Head of caudate nucleus (tissue), 42 donors: ENCODE data around the gene CRTAP.
A peak's percentile ranks its signal among the peaks of the same experiment; 100 is the strongest.
"Not testable (repeated sequence)": the region's sequence is repeated elsewhere in the genome, so short reads cannot be mapped to it uniquely, and the experiment has no call there.

Source experiments
- DNase-seq, 42 donors: peaks; one replicate each; pipeline versions ENCODE4 v3.0.0 to v3.0.0-alpha.2; 2020 to 2021; ENCODE audit warnings: mixed read lengths in 7 of 42
- intact Hi-C: fragments of 100-400 bp; cut with DNase I; formaldehyde crosslinking; loops from one replicate; pipeline ENCODE4 v1.15.0; 2022

The CRTAP gene

GRCh38 chr3:33096093-33096868 is 17.5 kb upstream of the CRTAP start:
- DNase-seq: peak; percentile 25 to 84 (median 65)
- intact Hi-C loops: no loop called here

- intact Hi-C loops: no loop called here
- no peak for DNase-seq
Measured at GRCh38 chr3:33099109-33099645, 14.6 kb upstream of the CRTAP start.

- DNase-seq: no peak
- intact Hi-C loops: no loop called here
Measured at GRCh38 chr3:33099701-33100100, 14.1 kb upstream of the CRTAP start.

GRCh38 chr3:33100229-33100628 is 13.6 kb upstream of the CRTAP start:
- intact Hi-C loops: no loop called here
- DNase-seq: no peak

- intact Hi-C loops: no loop called here
- DNase-seq: no peak
Measured at GRCh38 chr3:33103034-33103433, 10.8 kb upstream of the CRTAP start.

GRCh38 chr3:33103480-33103879 is 10.3 kb upstream of the CRTAP start:
- DNase-seq: no peak
- intact Hi-C loops: no loop called here

- intact Hi-C loops: no loop called here
- no peak for DNase-seq
Measured at GRCh38 chr3:33104803-33105202, 9.0 kb upstream of the CRTAP start.

GRCh38 chr3:33105341-33105948 is 8.4 kb upstream of the CRTAP start:
- intact Hi-C loops: no loop called here
- no peak for DNase-seq

- intact Hi-C loops, DNase-seq: not testable (repeated sequence)
Measured at GRCh38 chr3:33106854-33107253, 7.0 kb upstream of the CRTAP start.

- intact Hi-C loops: no loop called here
- no peak for DNase-seq
Measured at GRCh38 chr3:33111581-33111980, 2.2 kb upstream of the CRTAP start.

GRCh38 chr3:33114622-33115023 is 809 bp downstream of the CRTAP start:
- intact Hi-C loops: no loop called here
- no peak for DNase-seq

GRCh38 chr3:33115024-33115768 is 1.4 kb downstream of the CRTAP start:
- peak; percentile 43 to 93 (median 71) for DNase-seq
- intact Hi-C loops: no loop called here

- DNase-seq: no peak
- intact Hi-C loops: no loop called here
Measured at GRCh38 chr3:33117461-33117860, 3.6 kb downstream of the CRTAP start.

- peak in 1 of 42 donors; percentile 19 for DNase-seq
- intact Hi-C loops: loop anchor here (10.0 kb wide), 1 partner anchor 315 kb away; no protein-coding TSS in a partner anchor
Measured at GRCh38 chr3:33119891-33120290, 6.1 kb downstream of the CRTAP start.

GRCh38 chr3:33122991-33123390 is 9.2 kb downstream of the CRTAP start:
- DNase-seq: no peak
- intact Hi-C loops: loop anchor here (10.0 kb wide), 1 partner anchor 312 kb away; no protein-coding TSS in a partner anchor

- no peak for DNase-seq
- intact Hi-C loops: loop anchor here (10.0 kb wide), 1 partner anchor 310 kb away; no protein-coding TSS in a partner anchor
Measured at GRCh38 chr3:33124638-33125037, 10.8 kb downstream of the CRTAP start.

GRCh38 chr3:33125840-33126239 is 12.0 kb downstream of the CRTAP start:
- intact Hi-C loops: loop anchor here (10.0 kb wide), 1 partner anchor 309 kb away; no protein-coding TSS in a partner anchor
- DNase-seq: no peak

GRCh38 chr3:33128706-33129105 is 14.9 kb downstream of the CRTAP start:
- intact Hi-C loops: loop anchor here (10.0 kb wide), 1 partner anchor 306 kb away; no protein-coding TSS in a partner anchor
- DNase-seq: peak in 6 of 42 donors; percentile 34 to 60 (median 41)

GRCh38 chr3:33130144-33130543 is 16.3 kb downstream of the CRTAP start:
- intact Hi-C loops: loop anchor here (2.0 kb wide), 1 partner anchor 243 kb away; no protein-coding TSS in a partner anchor
- no peak for DNase-seq
